ENCODE data around the gene CLASRP. TPM values are rescaled to one million over a fixed set of nuclear protein-coding genes. Genes with fewer than 3 reads are reported as not detected.

The CLASRP gene
- total RNA-seq, 1 experiment from 2014 or later: 79.9 TPM

GRCh38 chr19:45050036-45050435 is 11.2 kb downstream of the CLASRP start:
- CTCF ChIA-PET: interaction anchor here (1.5 to 1.8 kb wide), 2 partner anchors 10 kb away, joined by 6 to 12 read pairs; no protein-coding TSS in a partner anchor
- Histone ChIP-seq H2AFZ (ENCODE audit: low read depth, low read length, poor library complexity, severe bottlenecking) (no peak overlapping the region), H3K9me2 (ENCODE audit: insufficient read depth) (no peaks in the 10 kb centered on the region), H4K20me1 (ENCODE audit: insufficient read depth) (peaks cover 3% of the 10 kb centered on the region; the same call in 1 of the 2 replicates), H3K79me2 (ENCODE audit: insufficient read depth, low read length) (peaks cover 90% of the 10 kb centered on the region), H3K4me1 (ENCODE audit: control insufficient read depth in 1 of 2, insufficient read depth in 2 of 2, low read length in 2 of 2) (peaks cover 7 to 27% of the 10 kb centered on the region in 2 experiments), H3K4me2 (ENCODE audit: low read length) (no peak overlapping the region), H3K36me3 (ENCODE audit: control insufficient read depth in 1 of 2, insufficient read depth in 2 of 2, low read length in 2 of 2) (peaks cover 15 to 28% of the 10 kb centered on the region in 2 experiments), H3K9me3 (ENCODE audit: control insufficient read depth in 1 of 2, insufficient read depth in 1 of 2, low read depth in 1 of 2, low read length in 2 of 2) (no peaks in the 10 kb centered on the region), H3K4me3 (replicated peaks in 1 of 2; ENCODE audit: low read depth in 1 of 2, low read length in 2 of 2) (no peak overlapping the region), H3K27ac (ENCODE audit: low read depth, low read length) (peak overlapping the region; percentile 34; the same call in 1 of the 2 replicates), H3K27me3 (ENCODE audit: insufficient read depth, low read length) (no peaks in the 10 kb centered on the region), H3K9ac (ENCODE audit: low read length) (no peak overlapping the region; the same call in 1 of the 2 replicates)
- no peak for DNase-seq (ENCODE audit: low read depth, low spot score)
- no peak for TF ChIP-seq RAD21 (IDR thresholded peaks at IDR 0.05; ENCODE audit: low read depth)
- TF ChIP-seq YY1 (IDR thresholded peaks at IDR 0.05; ENCODE audit: extremely low read depth, insufficient replicate concordance, low read depth, low read length): no peak
- no peak for TF ChIP-seq SIN3A (IDR thresholded peaks at IDR 0.05; ENCODE audit: low read depth)
- TF ChIP-seq POLR2A (IDR thresholded peaks at IDR 0.05; ENCODE audit: borderline replicate concordance, extremely low read depth, insufficient read depth, insufficient read length): no peak
- TF ChIP-seq EGR1 (IDR thresholded peaks at IDR 0.05; ENCODE audit: low read depth): no peak
- TF ChIP-seq SP1 (IDR thresholded peaks at IDR 0.05; ENCODE audit: low read depth): no peak
- TF ChIP-seq CEBPB (IDR thresholded peaks at IDR 0.05; ENCODE audit: low read depth): no peak
- TF ChIP-seq ELF1 (IDR thresholded peaks at IDR 0.05; ENCODE audit: borderline replicate concordance, low read depth): no peak
- TF ChIP-seq SRF (IDR thresholded peaks at IDR 0.05; ENCODE audit: low read depth): no peak
- no peak for TF ChIP-seq EZH2phosphoT487 (IDR thresholded peaks at IDR 0.05; ENCODE audit: borderline replicate concordance)
- no peak for TF ChIP-seq ATF3 (IDR thresholded peaks at IDR 0.05)
- no peak for TF ChIP-seq ZBTB33 (IDR thresholded peaks at IDR 0.05; ENCODE audit: extremely low read depth, insufficient replicate concordance, low read length)
- no peak for TF ChIP-seq JUND (IDR thresholded peaks at IDR 0.05)
- no peak for TF ChIP-seq ZNF274 (IDR thresholded peaks at IDR 0.05; ENCODE audit: low read depth, low read length)
- ATAC-seq: no peak
- RAD21 ChIA-PET (ENCODE audit: low non-redundant PET in 1 of 2, low total read pairs in 2 of 2, uncharacterized antibody in 2 of 2, unreplicated experiment in 2 of 2): no interaction called here
- POLR2A ChIA-PET: interaction anchor here (1.2 kb wide), 1 partner anchor 11 kb away, joined by 6 read pairs; the partner anchor contains the start of gene CLASRP
- intact Hi-C loops (cut with micrococcal nuclease): no loop called here
- BruUV-seq (replicated peaks): no TSS peak

All from HCT116 (cell line).